H7 (cell line): Measurements from ENCODE around the gene RGS16. TPM values are rescaled to one million over a fixed set of nuclear protein-coding genes. Genes with fewer than 3 reads are reported as not detected.

Experiments
- DNase-seq: peaks from one replicate; pipeline ENCODE4 v3.0.0; 2012
- H3K27me3 ChIP-seq: 2 replicates; pipeline ENCODE4 v1.6.0; 2011; ENCODE audit warnings: mild to moderate bottlenecking, low read length; ENCODE audit not compliant: control insufficient read depth, insufficient read depth
- H3K36me3 ChIP-seq: replicated peaks from 2 replicates; pipeline ENCODE4 v1.5.1; 2011; ENCODE audit warnings: low read length; ENCODE audit not compliant: control insufficient read depth, insufficient read depth
- H3K4me3 ChIP-seq: 2 replicates; pipeline ENCODE4 v1.5.1; 2011; ENCODE audit warnings: low read depth, mild to moderate bottlenecking, control low read depth, low read length, moderate library complexity; ENCODE audit not compliant: insufficient read depth
- total RNA-seq: library from RNA; depleted of rRNA; stranded (reverse); fragments of >200 nt; shearing (Covaris generic); gene quantifications from 2 replicates; pipeline ENCODE4 v1.2.3, GENCODE V29; 2014; rRNA removed

Gene RGS16
- total RNA-seq, 1 experiment from 2014 or later = 29.1 TPM

DNA sequence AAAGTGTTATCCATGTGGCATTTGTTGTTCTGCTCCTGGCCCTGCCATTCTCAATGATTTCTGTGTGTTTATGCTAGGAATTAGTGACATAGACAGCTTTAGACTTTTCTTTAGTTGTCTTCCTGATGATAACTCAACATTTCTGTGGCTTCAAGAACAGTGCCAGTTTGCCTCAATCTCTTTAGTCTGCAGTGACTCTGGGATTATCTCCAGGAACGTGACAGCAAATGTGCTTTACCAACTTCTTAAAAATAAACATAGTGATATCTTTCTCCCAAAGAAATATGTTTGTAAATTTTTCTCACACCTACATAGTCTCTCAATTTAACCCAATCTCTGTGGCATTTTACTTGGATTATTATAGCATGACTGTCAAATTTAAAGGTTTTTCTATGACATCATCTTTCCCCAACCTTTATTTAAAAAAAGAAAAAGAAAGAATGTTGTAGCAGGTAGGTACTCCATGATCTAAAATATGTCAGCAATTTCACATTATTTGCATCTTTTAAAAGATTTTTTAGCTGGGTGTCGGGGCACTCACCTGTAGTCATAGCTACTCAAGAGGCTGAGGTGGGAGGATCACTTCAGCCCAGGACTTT is 39.7 kb downstream of the RGS16 start:
- no peak for DNase-seq
- Histone ChIP-seq H3K4me3 (no peak overlapping the region), H3K36me3 (no peaks in the 10 kb centered on the region), H3K27me3 (no peaks in the 10 kb centered on the region)

DNA sequence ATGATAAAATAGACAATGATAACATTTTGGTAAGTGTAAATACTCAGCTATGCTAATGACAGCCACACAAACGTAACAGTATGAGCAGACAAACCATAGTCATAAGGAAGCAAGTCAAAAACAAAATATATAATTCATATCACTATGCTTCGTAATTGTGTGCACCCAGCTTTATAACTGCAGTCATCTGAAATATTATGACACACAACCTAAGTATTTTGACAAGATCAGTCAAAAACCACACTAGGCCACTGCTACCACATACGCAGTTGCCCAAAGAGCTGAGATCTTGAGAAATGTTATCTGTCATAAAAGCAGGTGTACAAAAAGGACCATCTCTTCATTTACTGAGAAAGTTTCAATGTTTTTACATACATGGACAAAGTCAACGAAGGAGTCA is 41.1 kb downstream of the RGS16 start:
- Histone ChIP-seq H3K27me3 (no peaks in the 10 kb centered on the region), H3K4me3 (no peak overlapping the region), H3K36me3 (no peaks in the 10 kb centered on the region)
- no peak for DNase-seq

DNA sequence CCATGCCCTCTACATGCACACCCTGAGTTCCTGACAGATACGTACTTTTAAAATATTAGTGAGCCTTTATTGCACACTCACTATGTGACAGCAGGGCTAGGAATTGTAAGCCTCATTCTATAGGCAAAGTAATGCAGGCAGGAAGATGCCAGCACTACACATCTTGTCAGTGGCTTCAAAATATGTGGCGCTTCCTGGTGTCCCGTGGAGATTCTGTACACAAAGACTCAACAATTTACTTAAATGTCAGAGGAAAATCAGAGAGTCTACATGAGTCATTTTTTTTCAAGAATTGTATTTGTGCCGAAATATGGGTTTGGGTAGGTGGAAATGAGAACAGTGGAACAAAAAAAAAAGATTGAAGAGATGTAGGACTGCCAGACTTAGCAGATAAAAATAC is 42.7 kb downstream of the RGS16 start:
- Histone ChIP-seq H3K27me3 (no peaks in the 10 kb centered on the region), H3K4me3 (no peak overlapping the region), H3K36me3 (no peaks in the 10 kb centered on the region)
- no peak for DNase-seq

DNA sequence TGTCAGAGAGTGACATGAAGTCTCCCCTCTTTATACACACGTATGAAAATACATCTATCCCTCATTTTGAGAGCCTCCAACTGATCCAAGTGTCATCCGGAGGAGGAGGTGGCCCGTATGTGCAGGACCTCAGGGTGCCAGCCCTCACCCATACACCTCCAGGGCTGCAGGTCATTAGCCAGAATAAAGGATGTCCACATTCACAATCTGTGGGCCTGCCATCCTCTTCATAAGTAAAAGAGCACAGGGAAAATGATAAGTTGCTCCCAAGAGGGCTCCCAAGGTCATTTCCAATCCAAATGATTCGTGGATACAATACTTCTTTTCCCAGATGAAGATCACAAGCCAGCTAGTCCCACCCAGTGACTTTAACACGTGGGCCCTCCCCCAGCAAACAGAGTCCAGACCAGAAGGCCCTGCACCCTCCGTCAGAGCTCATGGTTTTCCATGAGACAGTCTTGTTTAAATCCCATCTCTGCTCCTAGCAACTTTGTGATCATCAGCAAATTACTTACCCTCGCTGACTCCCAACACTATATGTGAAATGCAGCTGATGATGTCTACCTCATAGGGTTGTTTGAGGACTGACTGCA is 43.7 kb downstream of the RGS16 start:
- Histone ChIP-seq H3K36me3 (no peaks in the 10 kb centered on the region), H3K27me3 (no peaks in the 10 kb centered on the region), H3K4me3 (no peak overlapping the region)
- DNase-seq = no peak

DNA sequence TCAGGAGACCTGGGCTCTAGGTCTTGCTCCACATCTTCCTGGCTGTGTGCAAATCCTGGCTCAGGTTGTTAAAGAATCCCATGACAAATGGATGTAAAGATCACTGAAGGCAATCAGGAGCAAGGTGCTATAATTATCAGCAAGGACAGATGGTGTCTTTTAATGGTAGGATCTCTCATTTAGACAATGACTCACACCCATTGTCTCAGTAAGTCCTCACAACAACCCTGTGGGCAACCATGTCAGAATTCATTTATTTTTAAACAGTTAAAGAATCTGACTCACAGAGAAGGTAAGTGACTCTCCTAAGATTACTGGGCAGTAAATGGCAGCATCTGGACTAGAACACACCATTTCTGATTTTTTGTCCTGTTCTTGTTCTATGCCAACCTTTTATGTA is 47.9 kb downstream of the RGS16 start:
- H3K4me3 ChIP-seq = no peak overlapping the region
- H3K27me3 ChIP-seq = no peaks in the 10 kb centered on the region
- H3K36me3 ChIP-seq = no peaks in the 10 kb centered on the region
- no peak for DNase-seq

DNA sequence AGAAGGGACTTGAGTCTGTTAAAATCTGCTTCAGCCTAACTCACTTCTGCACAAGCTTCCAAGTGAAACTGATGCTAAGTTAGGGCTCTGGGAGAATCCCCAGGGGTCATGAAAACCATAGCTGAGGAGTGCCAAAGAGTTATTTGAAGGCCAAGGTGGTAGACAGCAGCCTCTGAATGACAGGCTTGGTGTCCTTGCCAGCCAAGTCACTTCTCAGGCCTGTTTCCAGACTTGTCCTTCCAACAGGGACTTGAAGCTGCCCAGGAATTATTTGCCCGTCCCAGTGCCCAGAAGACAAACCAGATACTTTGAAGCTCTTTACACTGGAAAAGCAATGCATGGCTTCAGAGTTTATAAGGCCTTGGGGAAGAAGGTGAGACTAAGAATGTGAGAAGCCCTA is 48.7 kb downstream of the RGS16 start:
- no peak overlapping the region for H3K4me3 ChIP-seq
- DNase-seq = no peak
- no peaks in the 10 kb centered on the region for H3K36me3 ChIP-seq
- H3K27me3 ChIP-seq = no peaks in the 10 kb centered on the region

DNA sequence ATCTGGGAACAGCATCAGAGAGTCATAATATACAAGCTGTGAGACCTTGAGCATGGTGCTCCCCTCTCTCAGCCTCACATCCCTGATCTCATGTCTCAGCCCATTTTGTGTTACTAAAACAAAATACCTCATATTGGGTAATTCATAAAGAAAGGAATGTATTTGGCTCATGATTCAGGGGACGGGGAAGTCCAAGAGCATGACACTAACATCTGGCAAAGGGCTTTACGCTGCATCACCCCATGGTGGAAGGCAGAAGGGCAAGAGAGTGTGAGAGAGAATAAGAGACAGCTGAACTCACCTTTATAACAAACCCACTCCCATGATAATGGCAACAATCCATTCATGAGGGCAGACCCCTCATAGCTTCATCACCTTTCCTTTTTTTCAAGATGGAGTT is 51.7 kb downstream of the RGS16 start:
- DNase-seq = no peak
- Histone ChIP-seq H3K27me3 (no peaks in the 10 kb centered on the region), H3K4me3 (no peak overlapping the region), H3K36me3 (no peaks in the 10 kb centered on the region)

DNA sequence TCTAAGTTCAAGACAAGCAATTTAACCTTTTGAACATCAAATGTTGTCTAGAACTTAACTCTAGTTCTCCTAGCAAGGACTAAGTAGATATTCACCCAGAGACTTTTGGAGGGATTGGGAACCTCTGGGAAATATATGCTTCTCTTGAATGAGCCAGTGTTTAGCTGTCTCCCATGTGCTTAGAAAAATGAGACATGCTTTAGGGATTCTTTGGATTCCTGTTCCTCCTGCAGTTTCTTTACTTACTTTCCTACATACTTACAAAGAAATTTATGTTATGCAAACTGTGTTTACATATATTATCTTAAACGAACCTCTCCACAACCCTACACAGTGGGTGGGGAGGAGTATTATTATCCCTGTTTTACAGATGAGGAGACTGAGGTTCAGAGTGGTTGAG is 54.4 kb downstream of the RGS16 start:
- H3K36me3 ChIP-seq = no peaks in the 10 kb centered on the region
- DNase-seq = no peak
- H3K27me3 ChIP-seq = no peaks in the 10 kb centered on the region
- no peak overlapping the region for H3K4me3 ChIP-seq

DNA sequence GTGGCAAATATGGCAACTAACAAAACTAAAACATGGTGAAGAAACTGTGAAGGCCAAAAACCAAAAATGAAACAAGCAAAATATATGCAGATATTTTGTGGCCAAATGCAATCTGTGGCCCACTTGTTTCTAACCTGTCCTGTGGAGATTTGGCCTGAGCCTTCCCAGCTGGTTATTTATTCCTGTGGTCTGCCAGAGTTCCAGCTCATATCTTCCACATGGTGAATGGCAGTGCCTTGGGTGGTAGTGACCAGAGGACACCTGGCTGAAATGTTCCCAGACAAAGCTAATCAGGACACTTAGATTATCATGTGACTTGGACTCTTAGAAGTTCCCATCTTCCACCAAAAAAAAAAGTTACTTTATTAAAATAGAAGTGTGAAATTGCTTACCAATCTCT is 54.8 kb downstream of the RGS16 start:
- Histone ChIP-seq H3K36me3 (no peaks in the 10 kb centered on the region), H3K4me3 (no peak overlapping the region), H3K27me3 (no peaks in the 10 kb centered on the region)
- no peak for DNase-seq

Other genes starting within 250 kb of the RGS16 start
- 381 and 422 TPM in 2 replicates for gene GLUL, start 212.6 kb downstream of the RGS16 start, total RNA-seq
- not detected in 2 replicates for gene TEDDM1, start 203.7 kb downstream of the RGS16 start, total RNA-seq
- not detected in 2 replicates for gene RGSL1, start 154.2 kb downstream of the RGS16 start, total RNA-seq
- 0.85 and 1.2 TPM in 2 replicates for gene RNASEL, start 15.1 kb downstream of the RGS16 start, total RNA-seq
- gene RGS8, start 80.2 kb upstream of the RGS16 start, total RNA-seq = 2.3 and 14.2 TPM in 2 replicates
- gene NPL, start 185.4 kb upstream of the RGS16 start, total RNA-seq = 2.0 and 8.1 TPM in 2 replicates
- gene DHX9, start 235.0 kb upstream of the RGS16 start, total RNA-seq = 170 and 177 TPM in 2 replicates